ENCODE results near the gene CYTH1. TPM values are rescaled to one million over a fixed set of nuclear protein-coding genes. Genes with fewer than 3 reads are reported as not detected.
A peak's percentile ranks its signal among the peaks of the same experiment; 100 is the strongest.

CYTH1 gene
- total and polyA plus RNA-seq, 5 donors from 2014 or later = 202 to 487 (median 206) TPM

DNA sequence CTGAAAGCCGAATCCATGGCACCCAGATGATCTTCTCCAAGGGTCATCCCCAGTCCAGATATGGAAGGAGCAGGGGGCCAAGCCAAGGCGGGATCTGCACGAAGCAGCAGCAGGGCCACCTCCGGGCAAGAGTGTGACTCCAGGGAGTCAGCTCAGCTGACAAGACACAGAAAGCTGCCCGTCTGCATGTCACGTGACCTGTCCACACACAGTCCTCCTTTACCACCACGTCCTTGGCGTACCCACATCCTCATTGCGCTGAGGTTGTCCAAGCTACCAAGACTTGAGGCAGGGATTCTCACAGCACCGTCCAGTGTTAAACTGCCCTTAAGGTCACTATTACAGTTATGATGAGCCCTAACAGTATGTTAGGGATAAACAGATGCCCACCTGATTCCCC is 11.3 kb upstream of the CYTH1 start:
- H3K9me3 ChIP-seq (ENCODE audit: control insufficient read depth in 2 of 2, low read length in 2 of 2) = no peaks in the 10 kb centered on the region
- no peaks in the 10 kb centered on the region for H3K27me3 ChIP-seq (ENCODE audit: control insufficient read depth, insufficient read depth, low read length)
- no peak for ATAC-seq (ENCODE audit: low read depth in 2 of 2)
- Mint-ChIP-seq H3K36me3 (peaks cover 49% of the 10 kb centered on the region), H3K27ac (peak overlapping the region in 2 of 3 donors; percentile 88 to 97), H3K4me1 (peaks cover 7 to 61% (median 16%) of the 10 kb centered on the region in 4 donors), H3K4me3 (no peak overlapping the region), H3K9me3 (no peaks in the 10 kb centered on the region), H3K27me3 (no peaks in the 10 kb centered on the region)
- peaks cover 46% of the 10 kb centered on the region for H3K36me3 ChIP-seq (ENCODE audit: control insufficient read depth, insufficient read depth, low read length)
- H3K27ac ChIP-seq (ENCODE audit: insufficient read depth, low read length, poor library complexity, severe bottlenecking) = no peak overlapping the region
- H3K4me3 ChIP-seq (ENCODE audit: low read depth, low read length) = no peak overlapping the region
- peaks cover 19% of the 10 kb centered on the region for H3K4me1 ChIP-seq (ENCODE audit: control insufficient read depth, insufficient read depth, low read length, poor library complexity, severe bottlenecking)
- DNase-seq = no peak

DNA sequence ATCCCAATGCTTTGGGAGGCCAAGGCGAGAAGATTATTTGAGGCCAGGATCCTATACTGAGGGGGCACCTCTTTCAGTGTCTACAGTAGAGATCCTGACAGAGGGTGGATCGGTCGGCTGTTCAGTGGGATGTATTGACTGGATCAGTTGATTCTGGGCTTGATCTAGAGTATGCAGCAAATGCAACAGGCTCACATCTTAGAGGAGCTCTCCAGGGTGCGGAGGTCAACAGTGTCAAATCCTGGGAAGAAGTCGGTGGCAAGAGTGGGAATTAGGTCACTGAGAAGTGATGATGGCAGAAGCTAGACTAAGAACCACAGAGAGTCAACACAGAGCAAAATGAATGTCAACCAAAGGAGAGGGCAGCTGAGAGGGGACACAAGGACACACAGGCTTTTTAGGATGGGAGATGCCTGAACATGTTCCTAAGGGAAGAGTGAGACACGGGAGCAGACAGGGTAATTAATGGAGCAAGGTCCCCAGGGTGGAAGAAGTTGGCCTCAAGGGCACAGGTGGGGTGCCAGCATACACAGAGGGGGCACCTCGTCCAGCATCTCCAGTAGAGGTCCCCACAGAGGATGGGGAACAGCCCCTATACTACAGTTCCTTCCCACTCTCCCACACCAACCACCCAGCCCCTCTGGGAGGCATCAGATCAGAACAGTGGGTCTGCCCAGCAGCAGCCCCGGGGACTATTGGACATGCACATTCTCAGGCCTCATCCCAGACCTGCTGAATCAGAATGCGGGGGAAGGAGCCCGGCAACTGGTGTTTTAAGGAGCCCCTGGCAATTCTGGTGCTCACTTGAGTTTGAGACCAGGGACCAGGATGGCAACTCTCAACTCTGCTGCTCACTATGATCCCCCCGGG is 10.0 kb upstream of the CYTH1 start:
- DNase-seq = no peak
- Mint-ChIP-seq H3K36me3 (peaks cover 43% of the 10 kb centered on the region), H3K9me3 (no peaks in the 10 kb centered on the region), H3K4me1 (peaks cover 7 to 63% (median 16%) of the 10 kb centered on the region in 4 donors), H3K27ac (peak overlapping the region; percentile 76 to 97 (median 94)), H3K27me3 (no peaks in the 10 kb centered on the region), H3K4me3 (peak overlapping the region in 1 of 4 donors; percentile 28)
- no peak overlapping the region for H3K4me3 ChIP-seq (ENCODE audit: low read depth, low read length)
- H3K27me3 ChIP-seq (ENCODE audit: control insufficient read depth, insufficient read depth, low read length) = no peaks in the 10 kb centered on the region
- peaks cover 22% of the 10 kb centered on the region for H3K4me1 ChIP-seq (ENCODE audit: control insufficient read depth, insufficient read depth, low read length, poor library complexity, severe bottlenecking)
- H3K36me3 ChIP-seq (ENCODE audit: control insufficient read depth, insufficient read depth, low read length) = peaks cover 33% of the 10 kb centered on the region
- H3K9me3 ChIP-seq (ENCODE audit: control insufficient read depth in 2 of 2, low read length in 2 of 2) = no peaks in the 10 kb centered on the region
- no peak for ATAC-seq (ENCODE audit: low read depth in 2 of 2)
- H3K27ac ChIP-seq (ENCODE audit: insufficient read depth, low read length, poor library complexity, severe bottlenecking) = no peak overlapping the region

DNA sequence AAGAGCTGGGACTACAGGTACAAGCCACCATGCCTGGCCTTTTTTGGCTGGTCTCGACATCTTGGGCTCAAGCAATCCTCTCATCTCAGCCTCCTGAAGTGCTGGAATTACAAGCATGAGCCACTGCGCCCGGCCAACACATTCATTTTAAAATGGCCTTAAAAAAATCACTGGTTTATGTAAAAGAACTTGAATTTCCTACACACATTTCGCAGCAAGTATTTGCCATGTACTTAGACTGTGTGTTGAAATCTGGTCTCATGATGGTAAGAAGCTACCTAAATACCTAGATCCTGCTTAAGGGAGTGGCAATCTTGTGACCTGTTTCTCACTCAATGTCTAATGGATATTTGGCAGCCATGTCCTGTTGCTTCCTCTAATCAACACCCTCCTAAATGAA is 8.5 kb upstream of the CYTH1 start:
- peaks cover 31% of the 10 kb centered on the region for H3K36me3 Mint-ChIP-seq
- peaks cover 7 to 60% (median 16%) of the 10 kb centered on the region in 4 donors for H3K4me1 Mint-ChIP-seq
- Histone ChIP-seq H3K27ac (ENCODE audit: insufficient read depth, low read length, poor library complexity, severe bottlenecking) (peak overlapping the region; percentile 56), H3K36me3 (ENCODE audit: control insufficient read depth, insufficient read depth, low read length) (peaks cover 18% of the 10 kb centered on the region), H3K9me3 (ENCODE audit: control insufficient read depth in 2 of 2, low read length in 2 of 2) (no peaks in the 10 kb centered on the region), H3K4me3 (ENCODE audit: low read depth, low read length) (no peak overlapping the region), H3K4me1 (ENCODE audit: control insufficient read depth, insufficient read depth, low read length, poor library complexity, severe bottlenecking) (peaks cover 26% of the 10 kb centered on the region), H3K27me3 (ENCODE audit: control insufficient read depth, insufficient read depth, low read length) (no peaks in the 10 kb centered on the region)
- no peaks in the 10 kb centered on the region for H3K27me3 Mint-ChIP-seq
- ATAC-seq (ENCODE audit: low read depth in 2 of 2) = no peak
- H3K9me3 Mint-ChIP-seq = peaks cover 0 to 1% (median 0%) of the 10 kb centered on the region in 7 donors
- peak overlapping the region; percentile 68 to 97 (median 76) for H3K27ac Mint-ChIP-seq
- no peak for DNase-seq
- H3K4me3 Mint-ChIP-seq = peak overlapping the region in 2 of 4 donors; percentile 15 to 70

DNA sequence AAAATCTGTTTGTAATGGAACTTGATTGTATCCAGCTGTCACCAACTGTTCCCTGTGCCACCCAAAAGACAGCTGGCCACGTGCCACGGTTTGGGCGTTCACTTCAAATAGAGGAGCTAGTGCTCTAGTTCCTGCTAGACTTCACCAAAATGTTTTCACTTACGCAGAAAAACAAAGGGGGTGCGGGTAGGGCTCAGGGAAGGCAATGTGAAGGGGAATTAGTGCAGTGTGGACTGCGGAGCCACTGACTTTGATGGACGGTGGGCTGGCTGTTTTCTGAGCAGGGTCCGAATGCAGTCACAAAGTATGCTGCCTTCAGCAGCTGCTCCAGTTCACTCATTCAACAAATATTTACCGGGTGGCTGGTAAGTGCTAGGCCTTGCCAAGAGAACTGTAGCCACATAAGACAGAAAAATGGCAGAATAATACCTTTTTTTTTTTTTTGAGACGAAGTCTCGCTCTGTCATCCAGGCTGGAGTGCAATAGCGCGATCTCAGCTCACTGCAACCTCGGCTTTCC is 7.6 kb upstream of the CYTH1 start:
- Histone ChIP-seq H3K4me1 (ENCODE audit: control insufficient read depth, insufficient read depth, low read length, poor library complexity, severe bottlenecking) (peaks cover 28% of the 10 kb centered on the region), H3K4me3 (ENCODE audit: low read depth, low read length) (no peak overlapping the region), H3K36me3 (ENCODE audit: control insufficient read depth, insufficient read depth, low read length) (peaks cover 11% of the 10 kb centered on the region), H3K27ac (ENCODE audit: insufficient read depth, low read length, poor library complexity, severe bottlenecking) (peak overlapping the region; percentile 56), H3K27me3 (ENCODE audit: control insufficient read depth, insufficient read depth, low read length) (no peaks in the 10 kb centered on the region), H3K9me3 (ENCODE audit: control insufficient read depth in 2 of 2, low read length in 2 of 2) (no peaks in the 10 kb centered on the region)
- peaks cover 0 to 1% (median 0%) of the 10 kb centered on the region in 7 donors for H3K9me3 Mint-ChIP-seq
- DNase-seq (peak; percentile 35 to 82 (median 69)), ATAC-seq (ENCODE audit: low read depth in 2 of 2) (peak; percentile 68 to 76)
- H3K4me3 Mint-ChIP-seq = peak overlapping the region; percentile 4 to 86 (median 72)
- peaks cover 25% of the 10 kb centered on the region for H3K36me3 Mint-ChIP-seq
- H3K27ac Mint-ChIP-seq = peak overlapping the region; percentile 76 to 97 (median 96)
- peaks cover 7 to 65% (median 20%) of the 10 kb centered on the region in 4 donors for H3K4me1 Mint-ChIP-seq
- no peaks in the 10 kb centered on the region for H3K27me3 Mint-ChIP-seq

- Mint-ChIP-seq H3K27ac (peak overlapping the region; percentile 76 to 97 (median 96)), H3K36me3 (peaks cover 21% of the 10 kb centered on the region), H3K4me1 (peaks cover 7 to 65% (median 22%) of the 10 kb centered on the region in 4 donors), H3K9me3 (peaks cover 0 to 1% (median 0%) of the 10 kb centered on the region in 7 donors), H3K4me3 (peak overlapping the region; percentile 4 to 86 (median 72)), H3K27me3 (no peaks in the 10 kb centered on the region)
- Histone ChIP-seq H3K4me3 (ENCODE audit: low read depth, low read length) (no peak overlapping the region), H3K9me3 (ENCODE audit: control insufficient read depth in 2 of 2, low read length in 2 of 2) (no peaks in the 10 kb centered on the region), H3K4me1 (ENCODE audit: control insufficient read depth, insufficient read depth, low read length, poor library complexity, severe bottlenecking) (peaks cover 30% of the 10 kb centered on the region), H3K27ac (ENCODE audit: insufficient read depth, low read length, poor library complexity, severe bottlenecking) (peak overlapping the region; percentile 56), H3K36me3 (ENCODE audit: control insufficient read depth, insufficient read depth, low read length) (peaks cover 9% of the 10 kb centered on the region), H3K27me3 (ENCODE audit: control insufficient read depth, insufficient read depth, low read length) (no peaks in the 10 kb centered on the region)
- ATAC-seq (ENCODE audit: low read depth in 2 of 2) (peak; percentile 15 to 57), DNase-seq (no peak)
Measured at GRCh38 chr17:78789149-78789662, 7.1 kb upstream of the CYTH1 start.

- peaks cover 7 to 66% (median 25%) of the 10 kb centered on the region in 4 donors for H3K4me1 Mint-ChIP-seq
- Histone ChIP-seq H3K4me3 (ENCODE audit: low read depth, low read length) (no peak overlapping the region), H3K36me3 (ENCODE audit: control insufficient read depth, insufficient read depth, low read length) (peaks cover 3% of the 10 kb centered on the region), H3K9me3 (ENCODE audit: control insufficient read depth in 2 of 2, low read length in 2 of 2) (no peaks in the 10 kb centered on the region), H3K27me3 (ENCODE audit: control insufficient read depth, insufficient read depth, low read length) (no peaks in the 10 kb centered on the region), H3K27ac (ENCODE audit: insufficient read depth, low read length, poor library complexity, severe bottlenecking) (peak overlapping the region; percentile 54), H3K4me1 (ENCODE audit: control insufficient read depth, insufficient read depth, low read length, poor library complexity, severe bottlenecking) (peaks cover 31% of the 10 kb centered on the region)
- no peaks in the 10 kb centered on the region for H3K27me3 Mint-ChIP-seq
- H3K9me3 Mint-ChIP-seq = peaks cover 0 to 1% (median 0%) of the 10 kb centered on the region in 7 donors
- H3K27ac Mint-ChIP-seq = peak overlapping the region; percentile 35 to 97 (median 36)
- peak overlapping the region in 1 of 4 donors; percentile 31 for H3K4me3 Mint-ChIP-seq
- no peak for ATAC-seq (ENCODE audit: low read depth in 2 of 2)
- DNase-seq = no peak
- peaks cover 14% of the 10 kb centered on the region for H3K36me3 Mint-ChIP-seq
Measured at GRCh38 chr17:78788451-78788850, 6.4 kb upstream of the CYTH1 start.

GRCh38 chr17:78787444-78787843 is 5.4 kb upstream of the CYTH1 start:
- H3K36me3 ChIP-seq (ENCODE audit: control insufficient read depth, insufficient read depth, low read length) = no peaks in the 10 kb centered on the region
- H3K9me3 ChIP-seq (ENCODE audit: control insufficient read depth in 2 of 2, low read length in 2 of 2) = no peaks in the 10 kb centered on the region
- no peak overlapping the region for H3K4me3 ChIP-seq (ENCODE audit: low read depth, low read length)
- peaks cover 41% of the 10 kb centered on the region for H3K4me1 ChIP-seq (ENCODE audit: control insufficient read depth, insufficient read depth, low read length, poor library complexity, severe bottlenecking)
- ATAC-seq (ENCODE audit: low read depth in 2 of 2) = no peak
- DNase-seq = no peak
- H3K27me3 ChIP-seq (ENCODE audit: control insufficient read depth, insufficient read depth, low read length) = no peaks in the 10 kb centered on the region
- Mint-ChIP-seq H3K9me3 (peaks cover 0 to 1% (median 0%) of the 10 kb centered on the region in 7 donors), H3K4me3 (peak overlapping the region in 2 of 4 donors; percentile 1 to 60), H3K4me1 (peaks cover 7 to 70% (median 27%) of the 10 kb centered on the region in 4 donors), H3K27me3 (no peaks in the 10 kb centered on the region), H3K36me3 (peaks cover 9% of the 10 kb centered on the region), H3K27ac (peak overlapping the region; percentile 56 to 79 (median 65))
- no peak overlapping the region for H3K27ac ChIP-seq (ENCODE audit: insufficient read depth, low read length, poor library complexity, severe bottlenecking)
